IMR-90 (cell line): ENCODE data around the gene FBXO34. TPM values are rescaled to one million over a fixed set of nuclear protein-coding genes. Genes with fewer than 3 reads are reported as not detected.

Experiments used
- ATAC-seq: fragments of 200-7000 bp; cut with Tn5 transposase; 2 replicates; pipeline ENCODE4 v1.9.1; 2020; ENCODE audit warnings: low read depth, mild to moderate bottlenecking, moderate library complexity
- BruUV-seq: library from RNA; stranded (reverse); fragments of 400-500 nt; replicated peaks from 2 replicates; lab custom pipeline; 2021; lab: Mats Ljungman, UMichigan
- CTCF ChIA-PET: fragments of 300-600 bp; formaldehyde crosslinking; extraction: SDS; loops from one replicate; lab custom pipeline; 2021; ENCODE audit warnings: antibody characterized with exemption; lab: Yijun Ruan, JAX
- POLR2A ChIA-PET: fragments of 300-600 bp; sonication (Branson Sonifier 250); formaldehyde crosslinking; loops from one replicate; lab custom pipeline; 2022; ENCODE audit warnings: antibody characterized with exemption; ENCODE audit not compliant: unreplicated experiment; lab: Charles Lee
- DNase-seq: peaks from one replicate; pipeline ENCODE4 v3.0.0; 2013
- H2AFZ ChIP-seq: replicated peaks from 2 replicates; pipeline ENCODE3; 2013; ENCODE audit warnings: low read length, mild to moderate bottlenecking; ENCODE audit not compliant: poor library complexity
- H2AK5ac ChIP-seq: 2 replicates; pipeline ENCODE4 v1.6.1; 2013; ENCODE audit warnings: low read depth, low read length, inconsistent platforms
- H2AK9ac ChIP-seq: replicated peaks from 2 replicates; pipeline ENCODE3; 2013; ENCODE audit warnings: mild to moderate bottlenecking, low read depth, low read length, moderate library complexity; ENCODE audit not compliant: poor library complexity
- H2BK120ac ChIP-seq: 2 replicates; pipeline ENCODE4 v1.6.1; 2013; ENCODE audit warnings: low read depth, low read length, inconsistent platforms
- H2BK15ac ChIP-seq: 3 replicates; pipeline ENCODE4 v1.6.1; 2013; ENCODE audit warnings: low read depth, low read length, inconsistent platforms
- H2BK20ac ChIP-seq: 2 replicates; pipeline ENCODE4 v1.6.1; 2013; ENCODE audit warnings: low read depth, mild to moderate bottlenecking, inconsistent platforms, low read length, moderate library complexity
- H2BK5ac ChIP-seq: 2 replicates; pipeline ENCODE4 v1.6.1; 2013; ENCODE audit warnings: mild to moderate bottlenecking, low read depth, low read length, inconsistent platforms; ENCODE audit not compliant: poor library complexity, severe bottlenecking
- H3K14ac ChIP-seq: replicated peaks from 2 replicates; pipeline ENCODE4 v1.6.1; 2013; ENCODE audit warnings: low read depth, low read length, inconsistent platforms
- H3K18ac ChIP-seq: 2 replicates; pipeline ENCODE4 v1.6.1; 2013; ENCODE audit warnings: low read depth, low read length, control low read depth
- H3K23ac ChIP-seq: 2 replicates; pipeline ENCODE4 v1.6.1; 2013; ENCODE audit warnings: low read depth, low read length, inconsistent platforms
- H3K27ac ChIP-seq: 2 replicates; pipeline ENCODE4 v1.5.1; 2013; ENCODE audit warnings: mild to moderate bottlenecking, control low read depth, low read length; ENCODE audit not compliant: insufficient read depth
- H3K27me3 ChIP-seq: 2 replicates; pipeline ENCODE4 v1.6.1; 2013; ENCODE audit warnings: low read length; ENCODE audit not compliant: control insufficient read depth, insufficient read depth
- H3K36me3 ChIP-seq: 2 replicates; pipeline ENCODE4 v1.6.1; 2013; ENCODE audit warnings: low read length, mixed read lengths; ENCODE audit not compliant: control insufficient read depth, insufficient read depth
- H3K4ac ChIP-seq: 2 replicates; pipeline ENCODE4 v1.6.1; 2013; ENCODE audit warnings: low read depth, low read length, inconsistent platforms
- H3K4me1 ChIP-seq: 2 replicates; pipeline ENCODE4 v1.6.1; 2013; ENCODE audit warnings: low read length, mixed read lengths; ENCODE audit not compliant: control insufficient read depth, insufficient read depth
- H3K4me2 ChIP-seq: 2 replicates; pipeline ENCODE4 v1.6.1; 2013; ENCODE audit warnings: low read depth, mild to moderate bottlenecking, control low read depth, low read length, moderate library complexity
- H3K4me3 ChIP-seq: 2 replicates; pipeline ENCODE4 v1.5.1; 2013; ENCODE audit warnings: low read depth, mild to moderate bottlenecking, control low read depth, low read length, moderate library complexity; ENCODE audit not compliant: insufficient read depth
- H3K56ac ChIP-seq: 2 replicates; pipeline ENCODE4 v1.6.1; 2013; ENCODE audit warnings: low read length, inconsistent platforms; ENCODE audit not compliant: insufficient read depth; ENCODE audit errors: extremely low read depth
- H3K79me1 ChIP-seq, 2 experiments: 2 replicates each; pipeline ENCODE4 v1.6.1; 2013; ENCODE audit warnings: low read length in 2 of 2, inconsistent platforms in 1 of 2, low read depth in 1 of 2
- H3K9ac ChIP-seq: 2 replicates; pipeline ENCODE4 v1.6.1; 2013; ENCODE audit warnings: low read depth, low read length, control low read depth
- H3K9me1 ChIP-seq: 2 replicates; pipeline ENCODE4 v1.6.1; 2013; ENCODE audit warnings: low read length, inconsistent platforms; ENCODE audit not compliant: insufficient read depth
- H3K9me3 ChIP-seq: 2 replicates; pipeline ENCODE4 v1.6.1; 2013; ENCODE audit warnings: low read length; ENCODE audit not compliant: control insufficient read depth, insufficient read depth
- H4K20me1 ChIP-seq: 2 replicates; pipeline ENCODE4 v1.6.1; 2013; ENCODE audit warnings: low read length, inconsistent platforms; ENCODE audit not compliant: insufficient read depth
- H4K5ac ChIP-seq: 2 replicates; pipeline ENCODE4 v1.6.1; 2013; ENCODE audit warnings: mild to moderate bottlenecking, low read depth, low read length, control low read depth
- H4K8ac ChIP-seq, 2 experiments: 2 replicates each; pipeline ENCODE4 v1.6.1; 2013; ENCODE audit warnings: low read depth in 2 of 2, low read length in 2 of 2, control low read depth in 1 of 2, inconsistent platforms in 1 of 2
- H4K91ac ChIP-seq: 2 replicates; pipeline ENCODE4 v1.6.1; 2013; ENCODE audit warnings: low read depth, low read length, inconsistent platforms; ENCODE audit not compliant: insufficient read depth
- BHLHE40 ChIP-seq: fragments of 150-350 bp; IDR thresholded peaks from 2 replicates; pipeline ENCODE4 v1.6.1; 2016; ENCODE audit warnings: mild to moderate bottlenecking, low read depth, low read length
- CEBPB ChIP-seq: IDR thresholded peaks from 2 replicates; pipeline ENCODE4 v1.6.1; 2012; ENCODE audit warnings: low read depth, low read length, improper control_type of control experiment
- CHD1 ChIP-seq: IDR thresholded peaks from 2 replicates; pipeline ENCODE4 v1.6.1; 2012; ENCODE audit warnings: low read depth, low read length, improper control_type of control experiment
- CTCF ChIP-seq: conservative IDR thresholded peaks from 2 replicates; pipeline ENCODE4 v1.5.1; 2012; ENCODE audit warnings: mild to moderate bottlenecking, low read depth, low read length, improper control_type of control experiment
- ELK1 ChIP-seq: fragments of 150-350 bp; IDR thresholded peaks from 2 replicates; pipeline ENCODE4 v1.6.1; 2016; ENCODE audit warnings: low read depth, mild to moderate bottlenecking, low read length, moderate library complexity, borderline replicate concordance
- FOS ChIP-seq: fragments of 150-350 bp; IDR thresholded peaks from 2 replicates; pipeline ENCODE4 v1.6.1; 2016; ENCODE audit warnings: low read depth, low read length
- MAFK ChIP-seq: IDR thresholded peaks from 2 replicates; pipeline ENCODE4 v1.6.1; 2012; ENCODE audit warnings: low read depth, low read length, improper control_type of control experiment
- MAZ ChIP-seq: IDR thresholded peaks from 2 replicates; pipeline ENCODE4 v1.6.1; 2012; ENCODE audit warnings: low read depth, mild to moderate bottlenecking, low read length, improper control_type of control experiment, moderate library complexity, borderline replicate concordance
- MXI1 ChIP-seq: IDR thresholded peaks from 2 replicates; pipeline ENCODE4 v1.6.1; 2012; ENCODE audit warnings: low read depth, mild to moderate bottlenecking, low read length, moderate library complexity, borderline replicate concordance
- NFE2L2 ChIP-seq: fragments of 150-350 bp; IDR thresholded peaks from 2 replicates; pipeline ENCODE4 v1.6.1; 2016; ENCODE audit warnings: low read depth, mild to moderate bottlenecking, low read length
- POLR2A ChIP-seq: IDR thresholded peaks from 2 replicates; pipeline ENCODE4 v1.6.1; 2012; ENCODE audit warnings: mild to moderate bottlenecking, low read depth, low read length
- RAD21 ChIP-seq: IDR thresholded peaks from 2 replicates; pipeline ENCODE4 v1.6.1; 2012; ENCODE audit warnings: low read length, improper control_type of control experiment
- RCOR1 ChIP-seq: IDR thresholded peaks from 2 replicates; pipeline ENCODE4 v1.6.1; 2012; ENCODE audit warnings: mild to moderate bottlenecking, low read length, improper control_type of control experiment; ENCODE audit not compliant: insufficient replicate concordance
- RFX5 ChIP-seq: IDR thresholded peaks from 2 replicates; pipeline ENCODE4 v1.8.0; 2012; ENCODE audit warnings: low read depth, mild to moderate bottlenecking, low read length, moderate library complexity
- SMC3 ChIP-seq: fragments of 150-350 bp; IDR thresholded peaks from 2 replicates; pipeline ENCODE4 v1.6.1; 2016; ENCODE audit warnings: low read depth, mild to moderate bottlenecking, antibody characterized with exemption, low read length, moderate library complexity
- USF2 ChIP-seq: fragments of 150-350 bp; IDR thresholded peaks from 2 replicates; pipeline ENCODE4 v1.6.1; 2017; ENCODE audit warnings: mild to moderate bottlenecking, antibody characterized with exemption, low read length, low read depth
- WGBS, 2 experiments: methylation state at CpG; one replicate each; pipeline versions ENCODE4 v1.1.5 to v1.1.7; 2013; ENCODE audit warnings: missing lambda C conversion rate in 2 of 2; ENCODE audit not compliant: insufficient read length in 1 of 2; ENCODE audit errors: extremely low coverage in 2 of 2; 5-methylcytosine and 5-hydroxymethylcytosine counted together
- dilution Hi-C: fragments of 300-500 bp; cut with HindIII; formaldehyde crosslinking; loops from one replicate; pipeline ENCODE4 v1.14.3; 2018; ENCODE audit warnings: low sequenced_read_pairs; ENCODE audit not compliant: unreplicated experiment
- in situ Hi-C: fragments of 300-500 bp; cut with MboI; formaldehyde crosslinking; loops from 3 replicates; pipeline ENCODE4 v1.14.3; 2019; ENCODE audit warnings: low sequenced_read_pairs, inconsistent platforms, mixed read lengths
- intact Hi-C: fragments of 100-400 bp; cut with micrococcal nuclease; formaldehyde crosslinking; loops from 2 replicates; pipeline ENCODE4 v1.10.0; 2022
- polyA plus RNA-seq, 3 experiments: library from polyadenylated mRNA; depleted of rRNA; stranded (reverse); fragments of >200 nt; gene quantifications; 2 replicates each; pipeline ENCODE4 v1.2.3, GENCODE V29; 2012; ENCODE audit warnings: low replicate concordance in 1 of 3
- total RNA-seq: library from RNA; depleted of rRNA; stranded (reverse); fragments of >200 nt; gene quantifications from 2 replicates; pipeline ENCODE4 v1.2.3, GENCODE V29; 2012

FBXO34 gene
- total and polyA plus RNA-seq, 2 of the 4 experiments (the other 2 are of a cell fraction), result 15.4 to 35.1 TPM

- no peak overlapping the region for H3K9ac ChIP-seq
- H3K4me1 ChIP-seq, result no peaks in the 10 kb centered on the region
- H4K91ac ChIP-seq, result no peak overlapping the region
- dilution Hi-C loops (no loop called here), intact Hi-C loops (no loop called here), in situ Hi-C loops (loop anchor here (25.0 kb wide), 1 partner anchor 1254 kb away; no protein-coding TSS in a partner anchor)
- no peak overlapping the region for H4K8ac ChIP-seq
- H3K4me3 ChIP-seq, result no peak overlapping the region
- no peak overlapping the region for H2AFZ ChIP-seq
- no peaks in the 10 kb centered on the region for H3K36me3 ChIP-seq
- no peak for TF ChIP-seq RCOR1
- no peak for TF ChIP-seq BHLHE40
- no peak for TF ChIP-seq NFE2L2
- no peak for TF ChIP-seq MAFK
- TF ChIP-seq RAD21, result no peak
- TF ChIP-seq POLR2A, result no peak
- no peak for TF ChIP-seq USF2
- no peak for TF ChIP-seq SMC3
- TF ChIP-seq MXI1, result no peak
- TF ChIP-seq CHD1, result no peak
- no peak for TF ChIP-seq ELK1
- TF ChIP-seq CTCF, result no peak
- TF ChIP-seq FOS, result no peak
- TF ChIP-seq CEBPB, result no peak
- no peak for TF ChIP-seq MAZ
- no peak for TF ChIP-seq RFX5
- no peaks in the 10 kb centered on the region for H3K9me3 ChIP-seq
- H2AK9ac ChIP-seq, result no peak overlapping the region
- no peak overlapping the region for H2BK5ac ChIP-seq
- no peak overlapping the region for H3K18ac ChIP-seq
- H4K20me1 ChIP-seq, result no peaks in the 10 kb centered on the region
- POLR2A ChIA-PET, result no interaction called here
- H2AK5ac ChIP-seq, result no peak overlapping the region
- no peak overlapping the region for H4K5ac ChIP-seq
- CTCF ChIA-PET, result no interaction called here
- no peak overlapping the region for H2BK20ac ChIP-seq
- H3K4me2 ChIP-seq, result no peak overlapping the region
- no CpG with 5 or more reads among the region's 3 CpGs for WGBS, 2 experiments
- no peak overlapping the region for H3K23ac ChIP-seq
- no peak overlapping the region for H2BK120ac ChIP-seq
- no peak for ATAC-seq
- no peak overlapping the region for H2BK15ac ChIP-seq
- no peaks in the 10 kb centered on the region for H3K9me1 ChIP-seq
- H3K27ac ChIP-seq, result no peak overlapping the region
- no peak overlapping the region for H3K4ac ChIP-seq
- no peaks in the 10 kb centered on the region for H3K79me1 ChIP-seq
- no peak overlapping the region for H3K56ac ChIP-seq
- H3K27me3 ChIP-seq, result peaks cover 22% of the 10 kb centered on the region
- H3K14ac ChIP-seq, result no peak overlapping the region
- no peak for DNase-seq
- no TSS peak for BruUV-seq
Observed at GRCh38 chr14:55233591-55233990, 37.6 kb upstream of the FBXO34 start.
